ENCODE measurements around the gene HPS6. TPM values are rescaled to one million over a fixed set of nuclear protein-coding genes. Genes with fewer than 3 reads are reported as not detected.

HPS6 gene
- total RNA-seq, 1 donor from 2014 or later = 14.2 TPM

DNA sequence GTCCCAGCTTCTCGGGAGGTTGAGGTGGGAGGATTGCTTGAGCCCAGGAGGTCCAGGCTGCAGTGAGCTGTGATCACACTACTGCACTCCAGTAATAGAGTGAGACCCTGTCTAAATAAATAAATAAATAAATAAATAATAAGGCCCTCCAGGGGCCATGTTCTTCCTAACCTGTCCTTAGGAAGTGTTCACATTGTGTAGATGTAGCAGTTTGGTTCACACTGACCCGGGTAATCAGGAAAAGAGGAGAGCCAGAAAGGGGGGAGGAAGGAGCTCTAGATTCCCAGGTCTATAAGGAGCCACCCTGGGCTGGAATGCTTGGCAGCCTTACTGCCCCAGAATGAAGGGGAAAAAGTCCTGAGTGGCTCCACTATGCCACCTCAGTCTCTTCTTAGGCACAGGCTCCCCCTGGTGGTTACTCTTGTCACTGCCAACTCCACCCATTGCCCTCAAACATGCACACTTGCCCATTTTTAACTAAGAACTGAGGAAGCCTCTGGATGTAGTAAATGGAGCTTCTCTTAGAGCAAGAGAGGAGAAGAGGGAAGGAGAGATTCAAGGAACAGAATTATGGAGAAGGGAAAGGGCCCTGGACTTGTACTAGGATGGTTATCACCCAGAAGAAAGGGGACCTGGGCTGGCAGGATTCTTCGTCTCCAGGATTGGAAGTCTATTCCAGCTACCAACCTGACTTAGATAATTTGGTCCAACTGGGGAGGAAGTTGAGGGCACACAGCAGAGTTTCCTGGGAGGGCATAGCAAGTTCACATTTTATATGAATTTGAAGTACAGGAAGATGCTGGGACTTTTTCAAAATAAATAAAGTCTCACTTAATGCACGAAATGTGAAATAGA is 7.8 kb downstream of the HPS6 start:
- H3K4me1 Mint-ChIP-seq = no peaks in the 10 kb centered on the region
- TF ChIP-seq, protein P1, sequence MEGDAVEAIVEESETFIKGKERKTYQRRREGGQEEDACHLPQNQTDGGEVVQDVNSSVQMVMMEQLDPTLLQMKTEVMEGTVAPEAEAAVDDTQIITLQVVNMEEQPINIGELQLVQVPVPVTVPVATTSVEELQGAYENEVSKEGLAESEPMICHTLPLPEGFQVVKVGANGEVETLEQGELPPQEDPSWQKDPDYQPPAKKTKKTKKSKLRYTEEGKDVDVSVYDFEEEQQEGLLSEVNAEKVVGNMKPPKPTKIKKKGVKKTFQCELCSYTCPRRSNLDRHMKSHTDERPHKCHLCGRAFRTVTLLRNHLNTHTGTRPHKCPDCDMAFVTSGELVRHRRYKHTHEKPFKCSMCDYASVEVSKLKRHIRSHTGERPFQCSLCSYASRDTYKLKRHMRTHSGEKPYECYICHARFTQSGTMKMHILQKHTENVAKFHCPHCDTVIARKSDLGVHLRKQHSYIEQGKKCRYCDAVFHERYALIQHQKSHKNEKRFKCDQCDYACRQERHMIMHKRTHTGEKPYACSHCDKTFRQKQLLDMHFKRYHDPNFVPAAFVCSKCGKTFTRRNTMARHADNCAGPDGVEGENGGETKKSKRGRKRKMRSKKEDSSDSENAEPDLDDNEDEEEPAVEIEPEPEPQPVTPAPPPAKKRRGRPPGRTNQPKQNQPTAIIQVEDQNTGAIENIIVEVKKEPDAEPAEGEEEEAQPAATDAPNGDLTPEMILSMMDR (IDR thresholded peaks at IDR 0.05; ENCODE audit: unreplicated experiment) = peak; percentile 92
- no peak overlapping the region for H3K4me3 Mint-ChIP-seq
- peak; percentile 38 to 84 for DNase-seq (ENCODE audit: low spot score in 2 of 2, unreplicated experiment in 2 of 2)
- no peaks in the 10 kb centered on the region for H3K9me3 Mint-ChIP-seq
- H3K27me3 Mint-ChIP-seq (ENCODE audit: low read depth) = no peaks in the 10 kb centered on the region
- H3K36me3 Mint-ChIP-seq = peaks cover 2% of the 10 kb centered on the region
- H3K27ac Mint-ChIP-seq = no peak overlapping the region

DNA sequence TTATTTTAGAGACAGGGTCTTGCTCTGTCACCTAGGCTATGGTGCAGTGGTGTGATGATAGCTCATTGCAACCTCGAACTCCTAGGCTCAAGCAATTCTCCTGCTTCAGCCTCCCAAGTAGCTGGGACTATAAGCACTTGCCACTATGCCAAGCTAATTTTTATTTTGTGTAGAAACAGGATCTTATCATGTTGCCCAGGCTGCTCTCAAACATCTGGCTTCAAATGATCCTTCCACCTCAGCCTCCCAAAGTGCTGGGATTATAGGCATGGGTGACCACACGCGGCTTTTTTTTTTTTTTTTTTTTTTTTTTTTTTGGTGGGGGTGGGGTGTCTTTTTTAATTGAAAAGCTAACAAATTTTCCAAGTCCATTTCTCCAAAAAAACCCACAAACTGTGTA is 18.4 kb downstream of the HPS6 start:
- Mint-ChIP-seq H3K36me3 (peaks cover 8% of the 10 kb centered on the region), H3K27ac (no peak overlapping the region), H3K4me1 (no peaks in the 10 kb centered on the region), H3K4me3 (no peak overlapping the region), H3K27me3 (ENCODE audit: low read depth) (no peaks in the 10 kb centered on the region), H3K9me3 (no peaks in the 10 kb centered on the region)
- no peak for DNase-seq (ENCODE audit: low spot score in 2 of 2, unreplicated experiment in 2 of 2)
- TF ChIP-seq, protein P1 (IDR thresholded peaks at IDR 0.05; ENCODE audit: unreplicated experiment) = no peak

DNA sequence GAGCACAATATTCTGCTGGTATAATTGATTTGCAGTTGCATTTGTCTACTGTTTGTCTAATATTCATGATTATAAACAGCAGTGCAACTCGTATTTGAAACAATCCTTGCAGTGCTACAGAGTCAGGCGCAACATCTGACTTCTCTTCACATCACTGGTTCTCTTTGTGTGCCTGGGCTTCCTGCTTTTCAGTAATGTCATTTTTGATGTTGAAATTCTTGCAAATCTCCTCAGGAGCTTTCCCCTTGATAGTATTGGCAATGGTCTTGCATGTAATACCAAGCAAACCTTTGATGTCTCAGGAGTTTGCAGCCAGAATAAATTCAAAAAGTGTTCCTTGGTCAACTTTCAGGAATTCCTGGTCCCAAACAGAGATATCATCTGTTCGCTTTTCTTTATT is 20.2 kb downstream of the HPS6 start:
- Mint-ChIP-seq H3K27me3 (ENCODE audit: low read depth) (no peaks in the 10 kb centered on the region), H3K9me3 (no peaks in the 10 kb centered on the region), H3K4me1 (no peaks in the 10 kb centered on the region), H3K4me3 (no peak overlapping the region), H3K36me3 (peaks cover 7% of the 10 kb centered on the region), H3K27ac (no peak overlapping the region)
- TF ChIP-seq, protein P1 (IDR thresholded peaks at IDR 0.05; ENCODE audit: unreplicated experiment) = no peak
- DNase-seq (ENCODE audit: low spot score in 2 of 2, unreplicated experiment in 2 of 2) = no peak

DNA sequence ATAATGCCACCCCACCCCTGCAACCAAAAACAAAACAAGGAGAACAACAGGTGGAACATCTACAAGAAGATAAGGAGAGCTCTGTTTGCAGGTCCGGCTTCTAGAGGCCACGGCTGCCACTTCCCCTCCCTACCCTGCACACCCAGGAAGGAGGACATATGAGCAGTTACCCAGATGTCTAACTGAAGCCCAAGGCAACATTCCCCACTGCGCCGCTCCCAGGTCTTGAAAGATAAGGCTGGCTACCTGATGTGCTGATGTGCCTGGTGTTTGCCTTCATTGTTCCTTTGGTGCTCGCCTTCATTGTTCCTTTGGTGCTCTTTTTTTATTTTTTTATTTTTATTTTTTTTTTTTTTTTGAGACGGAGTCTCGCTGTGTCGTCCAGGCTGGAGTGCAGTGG is 21.0 kb downstream of the HPS6 start:
- TF ChIP-seq, protein P1 (IDR thresholded peaks at IDR 0.05; ENCODE audit: unreplicated experiment) = no peak
- peaks cover 6% of the 10 kb centered on the region for H3K36me3 Mint-ChIP-seq
- H3K4me3 Mint-ChIP-seq = no peak overlapping the region
- no peak for DNase-seq (ENCODE audit: low spot score in 2 of 2, unreplicated experiment in 2 of 2)
- H3K9me3 Mint-ChIP-seq = no peaks in the 10 kb centered on the region
- H3K27me3 Mint-ChIP-seq (ENCODE audit: low read depth) = no peaks in the 10 kb centered on the region
- H3K27ac Mint-ChIP-seq = no peak overlapping the region
- H3K4me1 Mint-ChIP-seq = no peaks in the 10 kb centered on the region

DNA sequence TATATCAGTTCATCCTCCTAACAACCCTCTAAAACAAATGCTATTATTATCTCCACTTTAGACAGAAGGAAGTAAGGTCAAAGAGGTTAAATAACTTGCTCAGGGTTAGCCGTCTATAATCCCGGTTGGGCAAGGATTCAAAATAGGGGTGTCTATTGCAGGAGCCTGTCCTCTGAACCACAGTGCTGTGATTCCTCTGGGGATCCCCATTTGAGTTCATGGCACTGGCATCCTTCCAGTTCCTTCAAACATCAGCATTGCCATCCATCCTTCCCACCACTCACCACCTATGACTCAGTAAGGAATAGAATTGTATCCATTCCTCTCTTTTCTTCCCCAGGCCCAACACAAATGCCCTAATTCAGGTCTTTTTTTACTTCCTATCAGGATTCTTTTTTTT is 25.6 kb downstream of the HPS6 start:
- Mint-ChIP-seq H3K9me3 (no peaks in the 10 kb centered on the region), H3K4me3 (no peak overlapping the region), H3K4me1 (no peaks in the 10 kb centered on the region), H3K27me3 (ENCODE audit: low read depth) (no peaks in the 10 kb centered on the region), H3K27ac (no peak overlapping the region), H3K36me3 (peaks cover 13% of the 10 kb centered on the region)
- DNase-seq (ENCODE audit: low spot score in 2 of 2, unreplicated experiment in 2 of 2) = no peak
- TF ChIP-seq, protein P1 (IDR thresholded peaks at IDR 0.05; ENCODE audit: unreplicated experiment) = no peak

All from mesothelial cell of epicardium (in vitro differentiated cells).